HL-60/S4 treated with retinoic acid at 250 ng/mL for 4 days and 3 days (cell line): ENCODE measurements around the gene LAMA5.

ENCODE experiments used
- in situ Hi-C: fragments of 300-500 bp; cut with MboI; formaldehyde crosslinking; loops from 2 replicates; pipeline ENCODE4 v1.7.0; 2022; ENCODE audit warnings: low sequenced_read_pairs

Gene LAMA5

DNA sequence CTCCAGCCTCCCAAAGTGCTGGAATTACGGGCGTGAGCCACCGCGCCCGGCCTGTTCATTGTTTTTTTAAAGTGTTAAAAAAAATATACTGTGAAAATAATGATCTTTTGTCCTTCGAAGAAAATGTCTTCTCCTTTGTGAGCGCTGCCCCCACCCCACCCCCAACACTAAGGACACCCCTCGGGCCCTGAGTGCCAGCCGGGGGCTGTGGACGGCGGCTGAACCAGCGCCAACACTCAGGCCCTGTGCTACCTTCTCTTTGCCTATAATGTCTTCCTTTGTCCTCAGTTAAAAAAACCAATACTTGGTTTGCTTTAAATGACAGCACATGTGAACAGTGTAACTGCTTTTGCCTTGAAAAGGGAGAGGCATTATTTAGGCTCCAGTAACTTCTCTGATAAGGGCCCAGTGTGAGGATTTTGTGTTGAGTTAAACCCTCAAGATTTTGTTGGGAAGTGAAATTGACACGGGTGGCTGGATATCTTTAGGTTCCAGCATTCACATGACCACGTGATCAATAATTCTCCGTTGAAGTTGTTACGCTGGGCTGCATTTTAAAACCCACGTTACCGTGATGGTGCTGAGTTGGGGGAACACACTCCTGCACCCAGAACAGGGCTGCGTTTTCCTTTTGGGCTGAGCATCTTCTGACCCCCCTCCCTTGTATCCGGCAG, 73.9 kb downstream of the LAMA5 start:
- in situ Hi-C loops: no loop called here

DNA sequence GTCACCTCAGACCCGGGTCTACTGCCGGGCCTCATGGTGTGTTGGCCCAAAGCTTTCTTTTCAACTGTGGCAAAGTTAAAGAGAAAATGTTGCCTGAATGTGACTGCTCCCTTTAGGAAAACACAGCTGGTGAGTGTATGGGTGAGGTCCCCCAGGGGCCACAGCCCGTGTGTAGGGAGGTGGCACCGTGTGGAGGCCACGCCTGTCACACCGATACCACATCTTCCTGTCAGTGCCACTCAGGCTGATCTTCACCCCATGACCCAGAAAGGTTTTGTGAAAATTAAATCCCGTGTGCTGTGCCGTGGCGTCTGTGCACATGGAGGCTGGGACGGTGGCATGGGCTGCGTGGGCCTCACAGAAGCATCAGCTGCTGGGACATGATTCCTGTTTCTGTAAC, 75.0 kb downstream of the LAMA5 start:
- in situ Hi-C loops: no loop called here

- in situ Hi-C loops: no loop called here
These were observed 75.7 kb downstream of the LAMA5 start for GRCh38 chr20:62291251-62292066.

- in situ Hi-C loops: no loop called here
These were observed 77.2 kb downstream of the LAMA5 start for GRCh38 chr20:62289898-62290297.

GRCh38 chr20:62289131-62289530, 78.0 kb downstream of the LAMA5 start:
- in situ Hi-C loops: no loop called here

DNA sequence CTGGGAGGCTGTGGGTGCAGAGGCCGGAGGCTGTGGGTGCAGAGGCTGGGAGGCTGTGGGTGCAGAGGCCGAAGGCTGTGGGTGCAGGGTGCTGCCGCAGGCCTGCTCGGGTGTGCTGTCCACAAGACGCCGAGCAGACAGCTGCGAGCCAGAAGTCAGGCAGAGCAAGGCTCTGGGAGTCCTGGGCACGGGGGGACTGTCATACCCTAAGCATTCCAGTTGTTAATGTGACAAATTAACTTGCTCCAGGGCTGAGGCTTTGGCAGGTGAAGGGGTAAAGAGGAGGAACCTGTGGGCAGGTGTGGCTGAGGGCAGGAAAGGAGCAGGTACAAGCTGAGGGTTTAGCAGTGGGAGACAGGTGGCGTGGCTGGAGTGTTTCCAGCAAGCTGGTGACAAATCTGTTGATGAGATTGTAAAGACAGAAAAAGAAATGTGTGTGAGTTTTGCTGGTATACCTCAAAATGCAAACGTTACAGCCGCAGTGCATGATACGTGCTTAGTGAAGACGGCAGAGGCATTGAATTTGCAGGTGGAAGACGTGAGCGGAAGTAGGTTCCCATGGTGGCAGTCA, 78.5 kb downstream of the LAMA5 start:
- in situ Hi-C loops: no loop called here

DNA sequence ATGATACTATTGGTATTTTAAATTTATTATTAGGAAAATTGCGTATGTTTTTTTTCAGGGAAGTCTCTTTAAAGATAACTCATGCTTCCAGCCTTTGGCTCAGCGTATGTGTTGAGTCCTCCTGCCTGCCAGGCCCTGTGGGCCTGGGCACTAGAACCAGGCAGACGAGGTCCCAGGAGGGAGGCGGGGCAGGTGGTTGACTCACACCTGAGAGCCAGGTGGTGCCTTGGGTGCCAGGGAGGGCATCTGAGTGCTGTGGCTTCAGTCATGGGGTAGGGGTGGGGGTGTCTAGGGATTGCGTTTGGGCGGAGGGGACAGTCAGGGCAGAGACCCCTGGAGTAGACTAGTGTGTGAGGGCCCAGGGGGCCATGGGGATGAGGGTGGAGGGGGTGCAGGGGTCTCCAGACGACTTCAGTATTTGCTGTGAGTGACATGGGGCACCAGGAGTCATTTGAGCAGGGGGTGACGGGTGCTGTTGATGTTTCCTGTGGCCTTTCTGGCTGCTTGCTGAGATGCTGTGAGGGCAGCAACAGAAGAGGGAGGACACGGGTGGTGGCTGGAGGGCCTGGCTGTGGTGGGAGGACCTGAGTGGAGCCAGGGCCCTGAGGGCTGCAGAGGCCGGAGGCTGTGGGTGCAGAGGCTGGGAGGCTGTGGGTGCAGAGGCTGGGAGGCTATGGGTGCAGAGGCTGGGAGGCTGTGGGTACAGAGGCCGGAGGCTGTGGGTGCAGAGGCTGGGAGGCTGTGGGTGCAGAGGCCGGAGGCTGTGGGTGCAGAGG, 79.2 kb downstream of the LAMA5 start:
- in situ Hi-C loops: no loop called here

- in situ Hi-C loops: no loop called here
These were observed 80.0 kb downstream of the LAMA5 start for GRCh38 chr20:62287129-62287528.

DNA sequence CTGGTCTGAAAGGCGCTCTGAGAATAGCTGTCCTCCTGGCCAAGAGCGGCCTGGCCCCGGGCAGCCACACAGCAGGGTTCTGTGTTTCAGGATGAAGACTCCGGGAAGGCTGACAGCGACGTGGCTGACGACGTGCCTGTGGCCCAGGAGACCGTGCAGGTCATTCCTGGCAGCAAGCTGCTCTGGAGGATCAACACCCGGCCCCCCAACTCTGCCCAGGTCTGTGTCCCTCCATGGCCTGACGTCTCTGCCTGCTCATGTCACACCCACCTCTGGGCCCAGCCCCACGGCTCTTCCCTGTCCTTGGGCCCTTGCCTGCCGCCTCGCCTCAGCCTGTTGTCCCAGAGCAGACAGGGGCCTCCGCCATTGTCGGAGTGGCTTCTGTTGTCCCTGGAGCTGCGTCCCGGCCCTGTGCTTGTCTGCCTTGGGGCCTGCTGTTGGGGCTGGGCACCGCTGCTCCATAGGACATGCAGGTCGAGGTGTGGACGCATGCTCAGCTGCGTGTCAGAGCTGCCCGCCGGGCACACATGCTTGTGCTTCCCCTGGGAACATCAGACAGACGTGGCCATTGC, 80.5 kb downstream of the LAMA5 start:
- in situ Hi-C loops: no loop called here

- in situ Hi-C loops: no loop called here
These were observed 81.4 kb downstream of the LAMA5 start for GRCh38 chr20:62285722-62286121.

- in situ Hi-C loops: no loop called here
These were observed 82.0 kb downstream of the LAMA5 start for GRCh38 chr20:62285151-62285550.

DNA sequence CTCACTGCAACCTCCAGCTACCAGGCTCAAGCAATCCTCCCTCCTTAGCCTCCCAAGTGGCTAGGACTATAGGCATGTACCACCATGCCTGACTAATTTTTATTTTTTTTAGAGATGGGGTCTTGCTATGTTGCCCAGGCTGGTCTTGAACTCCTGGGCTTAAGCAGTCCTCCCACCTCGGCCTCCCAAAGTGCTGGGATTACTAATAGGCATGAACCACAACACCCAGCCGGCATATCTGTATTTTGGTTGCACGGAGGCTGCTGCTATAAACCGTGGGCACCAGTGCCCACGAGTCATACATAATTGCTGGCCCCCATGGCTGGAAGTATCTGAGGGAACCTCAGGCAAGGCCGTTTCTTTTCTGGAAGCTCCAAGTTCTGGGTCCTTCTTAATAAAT, 82.7 kb downstream of the LAMA5 start:
- in situ Hi-C loops: no loop called here

- in situ Hi-C loops: no loop called here
These were observed 84.1 kb downstream of the LAMA5 start for GRCh38 chr20:62282877-62283503.

GRCh38 chr20:62282103-62282502, 85.0 kb downstream of the LAMA5 start:
- in situ Hi-C loops: no loop called here

- in situ Hi-C loops: no loop called here
These were observed 85.8 kb downstream of the LAMA5 start for GRCh38 chr20:62281161-62281933.

GRCh38 chr20:62280303-62280702, 86.8 kb downstream of the LAMA5 start:
- in situ Hi-C loops: no loop called here

GRCh38 chr20:62277253-62277652, 89.9 kb downstream of the LAMA5 start:
- in situ Hi-C loops: no loop called here

- in situ Hi-C loops: no loop called here
These were observed 90.7 kb downstream of the LAMA5 start for GRCh38 chr20:62276439-62276838.

DNA sequence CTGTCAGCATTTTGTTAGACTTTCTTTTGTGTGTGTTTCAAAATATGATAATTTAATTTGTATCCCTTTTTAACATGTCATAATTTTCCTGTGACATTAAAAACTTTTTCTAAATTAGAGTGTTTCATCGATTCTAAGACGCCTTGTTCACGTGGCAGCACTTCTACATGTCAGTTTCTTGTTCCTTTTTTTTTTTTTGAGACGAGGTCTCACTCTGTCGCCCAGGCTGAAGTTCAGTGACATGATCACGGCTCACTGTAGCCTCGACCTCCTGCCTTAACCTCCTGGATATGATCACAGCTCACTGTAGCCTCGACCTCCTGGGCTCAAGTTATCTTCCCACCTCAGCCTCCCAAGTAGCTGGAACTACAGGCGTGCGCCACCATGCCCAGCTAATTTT, 91.9 kb downstream of the LAMA5 start:
- in situ Hi-C loops: no loop called here
